SKM-1 (cell line): ENCODE results near the gene C17orf100.
"Not testable (repeated sequence)": the region's sequence is repeated elsewhere in the genome, so short reads cannot be mapped to it uniquely, and the experiment has no call there.

Experiments
- DNase-seq: peaks from one replicate; lab custom pipeline; 2025; ENCODE audit not compliant: unreplicated experiment; lab: John Stamatoyannopoulos, UW

C17orf100 gene

GRCh38 chr17:6640536-6641246, 10.9 kb upstream of the C17orf100 start, which contains the start of the genes KIAA0753 and TXNDC17:
KIAA0753 (minus strand) TSS chr17:6640711; CDS start chr17:6635103, 5,608 bp downstream.
TXNDC17 (plus strand) TSS chr17:6641060; CDS start chr17:6641083, 23 bp downstream.
- DNase-seq: peak; percentile 44

GRCh38 chr17:6641247-6641863, 10.2 kb upstream of the C17orf100 start:
- no peak for DNase-seq

- no peak for DNase-seq
Observed at GRCh38 chr17:6642592-6642991, 9.0 kb upstream of the C17orf100 start.

- no peak for DNase-seq
Observed at GRCh38 chr17:6643451-6644125, 8.0 kb upstream of the C17orf100 start.

GRCh38 chr17:6648181-6648580, 3.4 kb upstream of the C17orf100 start:
- no peak for DNase-seq

GRCh38 chr17:6651919-6652452, 424 bp downstream of the C17orf100 start:
- DNase-seq: no peak

- DNase-seq: no peak
Observed at GRCh38 chr17:6654841-6655731, 3.5 kb downstream of the C17orf100 start.

GRCh38 chr17:6655732-6656361, 4.3 kb downstream of the C17orf100 start:
- DNase-seq: not testable (repeated sequence)

GRCh38 chr17:6656797-6657632, 5.5 kb downstream of the C17orf100 start:
- not testable (repeated sequence) for DNase-seq

GRCh38 chr17:6657633-6658287, 6.2 kb downstream of the C17orf100 start:
- DNase-seq: no peak

GRCh38 chr17:6658411-6658810, 6.8 kb downstream of the C17orf100 start:
- DNase-seq: not testable (repeated sequence)

- DNase-seq: no peak
Observed at GRCh38 chr17:6660101-6660500, 8.5 kb downstream of the C17orf100 start.

- peak; percentile 8 for DNase-seq
Observed at GRCh38 chr17:6660805-6661463, 9.4 kb downstream of the C17orf100 start.

GRCh38 chr17:6661464-6661848, 9.9 kb downstream of the C17orf100 start:
- DNase-seq: no peak

- DNase-seq: not testable (repeated sequence)
Observed at GRCh38 chr17:6663200-6663599, 11.6 kb downstream of the C17orf100 start.

- peak; percentile 29 for DNase-seq
Observed at GRCh38 chr17:6666077-6666521, 14.5 kb downstream of the C17orf100 start.

GRCh38 chr17:6666557-6666956, 15.0 kb downstream of the C17orf100 start:
- no peak for DNase-seq

GRCh38 chr17:6667516-6667915, 16.0 kb downstream of the C17orf100 start:
- DNase-seq: no peak
